Neutrophil (primary cell): Measurements from ENCODE around the gene PDE3B.
"Not testable (repeated sequence)": the region's sequence is repeated elsewhere in the genome, so short reads cannot be mapped to it uniquely, and the experiment has no call there.

Experiments used
- H3K27ac ChIP-seq: fragments of 200-600 bp; sonication (generic); 2 replicates; pipeline ENCODE4 v1.5.1; 2016; ENCODE audit warnings: mild to moderate bottlenecking, moderate library complexity
- H3K27me3 ChIP-seq: fragments of 200-600 bp; sonication (generic); 2 replicates; pipeline ENCODE4 v1.6.0; 2016; ENCODE audit warnings: mild to moderate bottlenecking
- H3K36me3 ChIP-seq: fragments of 200-600 bp; sonication (generic); 2 replicates; pipeline ENCODE4 v1.5.1; 2017
- H3K4me1 ChIP-seq, 2 experiments: fragments of 200-600 bp in 1 of 2; sonication (generic) in 1 of 2; 1 replicate in 1 of 2; 2 replicates in 1 of 2; pipeline versions ENCODE4 v1.5.1 to v1.6.1; 2013 to 2016; ENCODE audit warnings: low read depth in 1 of 2, low read length in 1 of 2, mild to moderate bottlenecking in 1 of 2, moderate library complexity in 1 of 2; ENCODE audit not compliant: control insufficient read depth in 1 of 2, insufficient read depth in 1 of 2
- H3K4me3 ChIP-seq, 2 experiments: fragments of 200-600 bp in 1 of 2; sonication (generic) in 1 of 2; 1 replicate in 1 of 2; 2 replicates in 1 of 2; pipeline ENCODE4 v1.5.1; 2013 to 2016; ENCODE audit warnings: low read depth in 1 of 2, low read length in 1 of 2, mild to moderate bottlenecking in 1 of 2, moderate library complexity in 1 of 2
- H3K9me3 ChIP-seq: fragments of 200-600 bp; sonication (generic); 2 replicates; pipeline ENCODE4 v1.5.1; 2016
- CTCF ChIP-seq: fragments of 200-600 bp; sonication (generic); IDR thresholded peaks from 2 replicates; pipeline ENCODE4 v1.5.1; 2016; ENCODE audit warnings: antibody characterized with exemption

The PDE3B gene

DNA sequence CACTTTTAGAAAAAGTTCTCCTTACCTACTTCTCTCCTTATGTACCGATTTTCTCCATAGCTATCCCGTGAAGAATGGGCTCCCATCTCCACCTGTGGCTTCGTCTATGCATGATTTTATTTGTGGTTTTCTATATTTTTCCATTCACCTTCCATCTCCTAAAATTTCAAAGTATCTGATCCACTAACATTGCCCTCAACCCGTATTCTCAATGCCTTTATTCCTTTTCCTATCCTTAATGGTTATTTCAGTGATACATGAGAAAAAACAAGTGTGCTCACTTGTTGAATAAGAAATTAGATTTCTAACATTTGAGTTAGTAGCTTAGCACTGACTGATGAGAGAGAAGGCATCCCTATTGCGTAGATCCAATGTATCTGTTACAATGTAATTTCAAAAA, 231.6 kb downstream of the PDE3B start:
- H3K9me3 ChIP-seq, result no peaks in the 10 kb centered on the region
- no peak overlapping the region for H3K27ac ChIP-seq
- no peak overlapping the region for H3K4me3 ChIP-seq
- H3K36me3 ChIP-seq, result peaks cover 34% of the 10 kb centered on the region
- H3K4me1 ChIP-seq, result peaks cover 0 to 3% of the 10 kb centered on the region in 2 experiments
- H3K27me3 ChIP-seq, result no peaks in the 10 kb centered on the region
- no peak for TF ChIP-seq CTCF

- Histone ChIP-seq H3K4me1 (peaks cover 0 to 3% of the 10 kb centered on the region in 2 experiments), H3K36me3 (peaks cover 12% of the 10 kb centered on the region), H3K27me3 (no peaks in the 10 kb centered on the region), H3K27ac (no peak overlapping the region), H3K9me3 (no peaks in the 10 kb centered on the region), H3K4me3 (no peak overlapping the region)
- TF ChIP-seq CTCF, result no peak
Measured at GRCh38 chr11:14881576-14882193, 238.1 kb downstream of the PDE3B start.

- H3K4me1 ChIP-seq, result peaks cover 4 to 5% of the 10 kb centered on the region in 2 experiments
- H3K36me3 ChIP-seq, result peaks cover 7% of the 10 kb centered on the region
- H3K27me3 ChIP-seq, result no peaks in the 10 kb centered on the region
- no peaks in the 10 kb centered on the region for H3K9me3 ChIP-seq
- no peak overlapping the region for H3K4me3 ChIP-seq
- H3K27ac ChIP-seq, result no peak overlapping the region
- TF ChIP-seq CTCF, result no peak
Measured at GRCh38 chr11:14882196-14882595, 238.6 kb downstream of the PDE3B start.

GRCh38 chr11:14883683-14884082, 240.1 kb downstream of the PDE3B start:
- peaks cover 3 to 10% of the 10 kb centered on the region in 2 experiments for H3K4me1 ChIP-seq
- H3K36me3 ChIP-seq, H3K9me3 ChIP-seq, H3K27ac ChIP-seq, H3K27me3 ChIP-seq, H3K4me3 ChIP-seq: not testable (repeated sequence)

DNA sequence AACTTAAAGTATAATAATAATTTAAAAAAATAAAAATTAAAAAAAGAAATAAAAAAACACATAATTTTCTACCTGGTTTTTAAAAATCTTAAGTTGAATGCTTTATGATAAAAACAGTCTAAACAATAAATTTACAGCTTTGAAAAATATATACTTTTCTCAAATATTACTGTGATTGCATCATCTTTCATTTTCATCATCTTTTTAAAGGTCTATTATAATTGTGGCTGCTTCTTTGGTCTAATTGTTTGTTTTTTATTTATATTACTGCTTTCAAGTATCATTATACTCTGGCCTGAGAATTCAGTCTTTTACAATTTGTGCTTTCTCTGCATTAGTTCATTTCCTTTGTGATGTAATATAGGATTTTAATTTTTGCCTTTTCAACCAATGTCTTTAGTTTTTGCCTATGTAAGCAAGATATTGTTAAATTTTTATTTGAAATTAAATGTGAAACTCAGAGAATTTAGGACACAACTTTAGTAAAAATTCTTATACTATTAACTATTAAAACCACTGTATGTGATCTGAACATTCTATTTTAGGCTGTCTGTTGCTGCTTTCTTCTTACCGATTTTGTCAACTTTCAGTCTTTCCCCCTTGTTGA, 241.2 kb downstream of the PDE3B start:
- H3K4me3 ChIP-seq, result no peak overlapping the region
- H3K9me3 ChIP-seq, result no peaks in the 10 kb centered on the region
- peaks cover 3 to 10% of the 10 kb centered on the region in 2 experiments for H3K4me1 ChIP-seq
- no peaks in the 10 kb centered on the region for H3K36me3 ChIP-seq
- TF ChIP-seq CTCF, result no peak
- H3K27ac ChIP-seq, result no peak overlapping the region
- no peaks in the 10 kb centered on the region for H3K27me3 ChIP-seq

DNA sequence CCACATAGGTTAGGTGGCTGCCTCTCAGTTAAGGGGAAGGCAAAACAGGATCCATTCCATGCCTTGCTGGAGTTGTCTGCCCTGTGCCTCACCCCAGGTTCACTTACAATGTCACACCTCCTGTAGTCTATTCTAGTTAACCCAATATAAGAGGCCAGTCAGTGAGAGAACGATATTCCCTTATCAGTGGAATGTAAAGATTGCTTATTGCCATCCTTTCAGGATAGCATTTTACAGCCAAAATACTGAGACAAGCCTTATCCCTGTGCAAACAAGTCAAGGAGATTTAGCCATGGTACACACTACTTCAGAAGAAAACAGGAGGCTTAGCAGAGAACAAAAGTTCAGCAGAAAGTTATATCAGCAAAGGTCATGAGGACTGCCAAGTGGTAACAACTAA, 242.9 kb downstream of the PDE3B start:
- Histone ChIP-seq H3K36me3 (no peaks in the 10 kb centered on the region), H3K9me3 (no peaks in the 10 kb centered on the region), H3K4me1 (peaks cover 12 to 19% of the 10 kb centered on the region in 2 experiments), H3K27ac (no peak overlapping the region), H3K27me3 (no peaks in the 10 kb centered on the region), H3K4me3 (no peak overlapping the region)
- TF ChIP-seq CTCF, result no peak
